Fibroblast of pulmonary artery (primary cell): ENCODE measurements around the gene CYP27B1.

Source experiments
- DNase-seq: peaks from one replicate; pipeline ENCODE4 v3.0.0-alpha.2; 2010; ENCODE audit warnings: low read depth
- H3K4me3 ChIP-seq: replicated peaks from 2 replicates; pipeline ENCODE4 v1.5.1; 2011; ENCODE audit warnings: low read depth, mild to moderate bottlenecking, control low read depth, low read length, moderate library complexity
- CTCF ChIP-seq: IDR thresholded peaks from 2 replicates; pipeline ENCODE4 v1.5.1; 2011; ENCODE audit warnings: mild to moderate bottlenecking, control low read depth, low read length, inconsistent platforms; ENCODE audit errors: missing control alignments

CYP27B1 gene

DNA sequence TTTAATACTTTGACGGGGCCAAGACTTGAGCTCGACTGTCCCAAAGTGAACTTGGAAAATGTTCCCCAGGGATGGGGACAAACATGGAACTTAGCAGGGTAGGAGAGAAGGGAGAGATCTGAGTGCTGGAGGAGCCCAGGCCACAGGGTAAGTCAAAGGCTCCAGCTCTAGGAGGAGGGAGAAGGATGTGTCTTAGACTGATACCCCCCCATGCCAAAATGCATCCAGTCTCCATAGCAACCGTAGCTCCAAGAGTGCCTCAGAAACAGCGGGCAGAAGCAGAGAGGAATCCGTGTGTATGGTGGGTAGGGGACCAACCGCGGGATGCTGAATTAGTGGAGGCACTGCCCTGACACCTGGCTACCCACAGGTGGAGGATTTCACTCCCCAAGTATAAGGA lies 27.5 kb downstream of the CYP27B1 start:
- TF ChIP-seq CTCF: no peak
- DNase-seq: no peak
- no peak overlapping the region for H3K4me3 ChIP-seq

DNA sequence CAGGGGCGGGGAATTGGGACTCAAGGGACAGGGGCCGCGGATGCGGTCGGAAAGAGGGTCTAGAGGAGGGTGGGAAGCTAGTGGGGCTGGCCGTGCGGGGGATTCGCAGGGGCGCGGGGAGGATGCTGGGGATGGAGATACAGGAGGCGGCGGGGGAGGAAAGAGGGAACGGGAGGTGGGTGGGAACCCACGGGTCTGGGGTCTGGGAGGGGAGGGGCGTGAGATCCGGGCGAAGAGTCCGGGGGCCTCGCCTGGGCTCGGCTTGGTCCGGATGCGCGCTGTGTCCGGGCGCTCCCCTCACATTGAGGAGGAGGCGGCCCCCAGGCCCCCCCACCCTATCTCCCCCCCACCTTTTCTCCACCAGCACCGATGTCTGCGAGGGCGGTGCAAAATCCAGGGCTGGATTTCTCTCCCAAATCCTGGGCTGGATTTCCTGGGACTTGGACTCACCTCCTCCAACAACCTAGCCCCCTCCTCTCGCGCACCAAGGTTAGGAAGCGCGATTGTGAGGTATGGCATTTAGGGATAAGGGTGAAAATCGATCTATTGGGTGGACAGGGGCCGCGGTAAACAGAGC lies 28.1 kb downstream of the CYP27B1 start, which contains the start of gene AGAP2:
Gene AGAP2, minus strand, starts transcription at position 82 of the 577 bp plus-strand sequence. CDS start 496 bp downstream, outside the sequence.
- peak within 1 kb of the TSS; percentile 17 for H3K4me3 ChIP-seq
- no peak for DNase-seq
- TF ChIP-seq CTCF: no peak

- DNase-seq: no peak
- peak; percentile 3 for TF ChIP-seq CTCF
- peak overlapping the region; percentile 17 for H3K4me3 ChIP-seq
Measured at GRCh38 chr12:57737467-57738460, 29.1 kb downstream of the CYP27B1 start.

DNA sequence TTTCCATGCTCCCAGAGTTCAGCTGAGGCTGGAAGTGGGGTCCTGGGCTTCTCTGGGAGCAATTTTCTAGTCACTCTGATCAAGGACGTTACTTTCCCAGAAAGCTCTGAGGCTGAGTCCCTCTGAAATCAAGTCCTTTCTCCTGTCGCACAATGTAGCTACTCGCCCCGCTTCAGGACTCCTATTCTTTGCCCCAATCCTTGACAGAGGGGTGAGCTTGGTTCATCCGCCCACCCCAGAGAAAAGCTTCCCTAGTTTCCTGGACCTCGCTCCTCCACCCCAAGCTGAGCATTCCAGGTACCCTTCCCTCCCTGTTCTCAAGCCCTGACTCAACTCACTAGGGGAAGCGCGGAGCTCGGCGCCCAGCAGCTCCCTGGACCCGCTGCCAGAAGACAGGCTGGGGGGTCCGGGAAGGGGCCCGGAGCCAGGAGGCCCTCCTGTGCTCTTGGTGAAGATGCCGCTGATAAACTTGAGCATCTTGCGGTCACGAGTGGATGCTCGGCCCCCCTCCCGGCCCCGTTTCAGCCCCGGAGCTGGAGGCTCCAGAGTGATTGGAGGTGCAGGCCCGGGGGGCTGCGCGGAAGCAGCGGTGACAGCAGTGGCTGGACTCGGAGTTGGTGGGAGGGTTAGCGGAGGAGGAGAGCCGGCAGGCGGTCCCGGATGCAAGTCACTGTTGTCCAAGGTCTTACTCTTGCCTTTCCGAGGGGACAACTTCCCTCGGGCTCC lies 30.0 kb downstream of the CYP27B1 start:
- TF ChIP-seq CTCF: no peak
- no peak overlapping the region for H3K4me3 ChIP-seq
- DNase-seq: no peak

DNA sequence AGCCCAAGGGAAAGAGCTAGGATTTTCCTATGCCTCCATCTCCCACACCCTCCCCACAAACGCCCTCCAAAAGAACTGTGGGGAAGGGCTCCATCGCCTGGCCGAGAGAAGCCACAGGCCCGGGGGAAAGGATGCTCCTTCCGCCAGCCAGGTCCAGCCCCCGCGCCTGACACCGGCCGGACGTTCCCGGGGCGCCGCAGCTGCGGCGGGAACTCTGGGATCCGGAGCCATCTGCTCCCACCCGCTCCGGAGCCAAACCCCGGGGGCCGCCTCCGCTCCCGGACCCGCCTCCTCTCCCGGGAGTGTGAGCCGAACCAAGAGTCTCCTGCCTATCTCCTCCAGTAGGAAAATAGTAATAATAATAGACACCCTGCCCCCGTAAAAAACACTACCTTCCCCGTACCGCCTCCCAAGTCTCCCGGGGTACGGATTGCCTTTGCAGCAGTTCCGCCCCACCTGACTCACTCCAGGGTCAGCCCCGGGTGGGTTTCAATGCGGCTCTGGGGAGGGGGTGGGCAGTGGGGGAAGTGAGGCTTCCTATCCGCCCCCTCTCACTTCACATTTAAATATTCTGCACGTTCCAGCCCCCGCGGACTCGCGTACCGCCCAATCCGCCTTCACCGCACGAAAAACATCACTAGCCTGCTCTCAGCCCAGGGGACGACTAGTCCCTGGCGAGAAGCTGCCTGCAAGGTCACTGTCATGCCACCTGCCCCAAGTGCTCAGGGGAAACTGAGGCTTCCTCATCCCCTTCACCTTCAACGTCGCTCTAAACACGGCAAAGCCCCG lies 30.7 kb downstream of the CYP27B1 start:
- peak; percentile 29 for DNase-seq
- peak overlapping the region; percentile 24 for H3K4me3 ChIP-seq
- TF ChIP-seq CTCF: peak; percentile 29

GRCh38 chr12:57735198-57735855 lies 31.6 kb downstream of the CYP27B1 start:
- DNase-seq: no peak
- no peak for TF ChIP-seq CTCF
- H3K4me3 ChIP-seq: no peak overlapping the region
